HUES64 (cell line): ENCODE results near the gene CYLD.

Experiments used
- H3K27ac ChIP-seq: 2 replicates; pipeline ENCODE4 v1.7.0; 2013; ENCODE audit warnings: low read depth, low read length, inconsistent platforms
- H3K27me3 ChIP-seq: 2 replicates; pipeline ENCODE4 v1.6.1; 2013; ENCODE audit warnings: mild to moderate bottlenecking, low read length; ENCODE audit not compliant: insufficient read depth
- H3K36me3 ChIP-seq: 2 replicates; pipeline ENCODE4 v1.6.1; 2013; ENCODE audit warnings: mild to moderate bottlenecking, low read length; ENCODE audit not compliant: insufficient read depth
- H3K4me1 ChIP-seq: 2 replicates; pipeline ENCODE4 v1.6.1; 2013; ENCODE audit warnings: mild to moderate bottlenecking, low read length, moderate library complexity; ENCODE audit not compliant: insufficient read depth
- H3K4me3 ChIP-seq: 2 replicates; pipeline ENCODE4 v1.5.1; 2013; ENCODE audit warnings: mild to moderate bottlenecking, low read length, moderate library complexity
- H3K9ac ChIP-seq: 2 replicates; pipeline ENCODE4 v1.6.1; 2013; ENCODE audit warnings: mild to moderate bottlenecking, low read depth, low read length
- H3K9me3 ChIP-seq: 2 replicates; pipeline ENCODE4 v1.6.1; 2013; ENCODE audit warnings: low read depth, low read length; ENCODE audit not compliant: insufficient read depth
- WGBS: fragments of 150-250, 120-280 bp; methylation state at CpG from one replicate; pipeline ENCODE4 v1.1.7; 2013; ENCODE audit warnings: missing lambda C conversion rate; 5-methylcytosine and 5-hydroxymethylcytosine counted together

CYLD gene

DNA sequence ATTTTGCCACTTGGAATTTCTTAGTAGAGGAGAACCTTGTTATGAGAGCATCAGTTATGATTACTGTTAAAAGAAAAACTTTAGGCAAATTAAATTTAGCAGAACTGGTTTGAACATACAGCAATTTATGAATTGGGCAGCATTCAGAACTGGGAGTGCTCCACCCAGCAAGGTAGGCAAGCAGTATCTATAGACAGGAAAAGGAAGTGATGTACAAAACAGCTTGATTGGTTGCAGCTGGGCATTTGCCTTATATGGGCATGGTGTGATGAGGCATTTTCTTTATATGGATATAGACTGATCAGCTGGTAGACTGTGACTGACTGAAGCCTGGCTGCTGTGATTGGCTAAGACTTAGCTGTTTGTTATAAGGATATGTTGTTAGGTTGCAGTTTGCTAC lies 17.6 kb upstream of the CYLD start:
- no peak overlapping the region for H3K27ac ChIP-seq

DNA sequence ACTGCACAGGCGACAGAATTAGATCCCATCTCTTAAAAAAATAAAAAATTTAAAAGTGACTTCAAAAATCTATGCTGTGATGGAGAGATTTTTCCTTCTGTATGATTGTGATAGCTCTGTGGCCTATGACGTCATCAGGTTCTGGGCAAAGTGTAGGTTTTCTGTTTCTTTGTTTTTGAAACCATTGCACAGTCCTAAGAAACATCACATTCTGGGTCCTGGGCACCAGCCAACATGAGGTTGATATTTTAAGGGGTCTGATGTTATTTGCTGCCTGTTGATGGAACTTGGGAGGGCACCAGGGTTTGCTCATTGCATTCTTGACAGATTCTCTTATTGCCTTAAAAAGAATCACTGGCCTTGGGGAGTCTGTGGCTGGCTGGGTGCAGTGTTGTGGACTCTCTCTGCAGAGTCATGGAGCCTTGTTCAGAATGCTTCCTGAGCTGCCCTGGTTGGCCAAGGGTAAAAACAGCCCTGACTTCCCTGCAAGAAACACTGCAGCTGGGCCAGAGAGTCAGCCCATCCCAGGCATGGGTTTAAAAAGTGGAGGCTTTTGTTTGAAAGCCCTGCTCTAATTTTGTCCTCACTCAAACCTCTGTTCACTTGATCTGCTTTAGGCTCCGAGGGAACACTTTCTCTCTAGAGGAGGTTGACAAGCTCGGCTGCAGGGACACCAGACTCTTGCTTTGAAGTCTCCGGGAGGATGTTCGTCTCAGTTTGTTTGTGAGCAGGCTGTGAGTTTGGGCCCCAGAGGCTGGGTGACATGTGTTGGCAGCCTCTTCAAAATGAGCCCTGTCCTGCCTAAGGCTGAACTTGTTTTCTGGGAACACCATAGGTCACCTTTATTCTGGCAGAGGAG lies 10.5 kb upstream of the CYLD start:
- H3K9me3 ChIP-seq = no peaks in the 10 kb centered on the region
- 89% methylated on average over 6 of the region's 6 CpGs for WGBS

More for the DNA sequence above, 17.6 kb upstream of the CYLD start:
- Histone ChIP-seq H3K9me3 (0 out of 2 replicates have a peak, but pooled peaks cover 3% of the 10 kb centered on the region), H3K27me3 (no peaks in the 10 kb centered on the region), H3K4me1 (no peaks in the 10 kb centered on the region), H3K36me3 (no peaks in the 10 kb centered on the region), H3K4me3 (no peak overlapping the region), H3K9ac (no peak overlapping the region)

DNA sequence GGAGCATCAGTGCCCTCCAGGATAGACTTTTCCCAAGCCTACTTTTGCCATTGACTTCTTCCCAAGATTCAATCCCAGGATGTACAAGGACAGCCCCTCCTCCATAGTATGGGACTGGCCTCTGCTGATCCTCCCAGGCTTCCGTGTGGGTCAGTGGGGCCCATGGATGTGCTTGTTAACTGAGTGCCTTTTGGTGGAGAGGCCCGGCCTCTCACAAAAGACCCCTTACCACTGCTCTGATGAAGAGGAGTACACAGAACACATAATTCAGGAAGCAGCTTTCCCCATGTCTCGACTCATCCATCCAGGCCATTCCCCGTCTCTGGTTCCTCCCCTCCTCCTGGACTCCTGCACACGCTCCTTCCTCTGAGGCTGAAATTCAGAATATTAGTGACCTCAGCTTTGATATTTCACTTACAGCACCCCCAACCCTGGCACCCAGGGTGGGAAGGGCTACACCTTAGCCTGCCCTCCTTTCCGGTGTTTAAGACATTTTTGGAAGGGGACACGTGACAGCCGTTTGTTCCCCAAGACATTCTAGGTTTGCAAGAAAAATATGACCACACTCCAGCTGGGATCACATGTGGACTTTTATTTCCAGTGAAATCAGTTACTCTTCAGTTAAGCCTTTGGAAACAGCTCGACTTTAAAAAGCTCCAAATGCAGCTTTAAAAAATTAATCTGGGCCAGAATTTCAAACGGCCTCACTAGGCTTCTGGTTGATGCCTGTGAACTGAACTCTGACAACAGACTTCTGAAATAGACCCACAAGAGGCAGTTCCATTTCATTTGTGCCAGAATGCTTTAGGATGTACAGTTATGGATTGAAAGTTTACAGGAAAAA lies 9.7 kb upstream of the CYLD start:
- no peaks in the 10 kb centered on the region for H3K27me3 ChIP-seq
- no peak overlapping the region for H3K27ac ChIP-seq
- H3K4me3 ChIP-seq = no peak overlapping the region
- H3K4me1 ChIP-seq = no peaks in the 10 kb centered on the region
- H3K9me3 ChIP-seq = no peaks in the 10 kb centered on the region
- 93% methylated on average over 9 of the region's 10 CpGs for WGBS
- no peaks in the 10 kb centered on the region for H3K36me3 ChIP-seq
- H3K9ac ChIP-seq = no peak overlapping the region

More for the DNA sequence above, 10.5 kb upstream of the CYLD start:
- no peaks in the 10 kb centered on the region for H3K4me1 ChIP-seq
- H3K27me3 ChIP-seq = no peaks in the 10 kb centered on the region
- no peak overlapping the region for H3K4me3 ChIP-seq
- no peaks in the 10 kb centered on the region for H3K36me3 ChIP-seq
- H3K27ac ChIP-seq = no peak overlapping the region
- H3K9ac ChIP-seq = no peak overlapping the region

DNA sequence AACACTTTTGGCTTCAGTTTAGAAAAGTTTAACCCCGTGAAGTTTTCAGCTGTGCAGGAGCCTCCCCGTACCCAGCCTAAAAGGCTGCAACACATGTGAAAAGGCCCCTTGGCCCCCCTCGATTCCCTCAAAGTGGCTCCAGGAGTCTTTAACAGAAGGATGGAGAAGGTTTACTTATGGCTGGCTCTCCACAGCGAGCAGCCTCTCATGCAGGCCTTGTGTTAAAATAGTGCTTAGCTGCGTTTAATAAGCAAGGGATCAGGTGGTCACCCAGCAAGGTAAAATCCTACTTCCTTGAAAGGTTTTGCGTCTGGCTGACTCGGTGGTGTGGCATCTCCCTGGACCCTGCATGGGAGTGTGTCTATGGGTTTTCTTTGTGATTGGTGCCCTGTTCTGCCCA lies 8.4 kb upstream of the CYLD start:
- no peak overlapping the region for H3K9ac ChIP-seq
- H3K27me3 ChIP-seq = no peaks in the 10 kb centered on the region
- H3K9me3 ChIP-seq = no peaks in the 10 kb centered on the region
- no peak overlapping the region for H3K4me3 ChIP-seq
- H3K36me3 ChIP-seq = no peaks in the 10 kb centered on the region
- H3K4me1 ChIP-seq = no peaks in the 10 kb centered on the region
- no peak overlapping the region for H3K27ac ChIP-seq
- WGBS = 93% methylated on average over 7 of the region's 7 CpGs

DNA sequence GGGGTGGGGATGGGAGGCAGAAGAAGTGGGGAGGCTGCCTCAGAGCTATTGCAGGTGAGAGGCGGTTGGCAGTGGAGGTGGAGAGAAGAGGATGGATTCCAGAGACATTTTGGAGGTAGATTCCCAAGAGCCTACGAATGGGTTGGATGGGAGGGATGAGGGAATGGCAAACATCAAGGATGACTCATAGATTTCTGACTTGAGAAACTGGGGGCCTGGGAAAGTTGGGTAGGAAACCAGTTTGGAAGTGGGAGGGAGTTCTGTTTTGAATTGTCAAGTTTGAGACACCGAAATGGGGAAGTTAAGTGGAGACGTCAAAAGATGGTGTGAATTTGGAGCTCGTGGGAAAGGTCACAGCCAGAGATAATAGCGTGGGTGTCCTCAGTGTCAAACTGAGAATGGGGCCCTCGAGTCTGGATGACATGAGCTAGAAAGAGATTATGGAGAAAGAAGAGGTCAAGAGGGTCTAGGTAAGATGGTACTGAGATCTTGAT lies 6.2 kb upstream of the CYLD start:
- H3K4me1 ChIP-seq = no peaks in the 10 kb centered on the region
- no peaks in the 10 kb centered on the region for H3K27me3 ChIP-seq
- no peaks in the 10 kb centered on the region for H3K36me3 ChIP-seq
- 86% methylated on average over 7 of the region's 7 CpGs for WGBS
- no peak overlapping the region for H3K4me3 ChIP-seq
- H3K27ac ChIP-seq = no peak overlapping the region
- H3K9me3 ChIP-seq = no peaks in the 10 kb centered on the region
- H3K9ac ChIP-seq = no peak overlapping the region

DNA sequence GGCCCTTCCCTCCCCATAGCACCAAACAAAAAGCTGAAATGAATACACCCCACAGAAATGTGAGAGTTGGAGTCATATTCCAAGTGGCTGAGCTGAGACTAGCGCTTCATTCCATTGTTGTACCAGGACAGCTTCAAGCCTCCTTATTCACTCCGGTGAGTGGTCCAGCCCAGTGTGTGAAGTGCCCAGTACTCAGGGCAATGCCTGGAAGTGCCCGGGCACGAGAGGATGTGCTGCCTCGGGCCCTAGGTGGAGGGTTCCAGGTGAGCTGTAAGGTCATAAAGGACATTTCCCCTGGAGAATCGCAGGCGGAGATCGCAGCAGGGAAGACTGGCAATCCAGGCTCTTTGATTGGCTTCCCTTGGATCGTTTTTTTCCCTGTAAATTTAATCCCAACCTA lies 5.4 kb upstream of the CYLD start:
- H3K27ac ChIP-seq = no peak overlapping the region
- no peaks in the 10 kb centered on the region for H3K4me1 ChIP-seq
- no peaks in the 10 kb centered on the region for H3K27me3 ChIP-seq
- H3K9me3 ChIP-seq = no peaks in the 10 kb centered on the region
- no peaks in the 10 kb centered on the region for H3K36me3 ChIP-seq
- H3K4me3 ChIP-seq = no peak overlapping the region
- no peak overlapping the region for H3K9ac ChIP-seq
- WGBS = 89% methylated on average over 9 of the region's 9 CpGs

DNA sequence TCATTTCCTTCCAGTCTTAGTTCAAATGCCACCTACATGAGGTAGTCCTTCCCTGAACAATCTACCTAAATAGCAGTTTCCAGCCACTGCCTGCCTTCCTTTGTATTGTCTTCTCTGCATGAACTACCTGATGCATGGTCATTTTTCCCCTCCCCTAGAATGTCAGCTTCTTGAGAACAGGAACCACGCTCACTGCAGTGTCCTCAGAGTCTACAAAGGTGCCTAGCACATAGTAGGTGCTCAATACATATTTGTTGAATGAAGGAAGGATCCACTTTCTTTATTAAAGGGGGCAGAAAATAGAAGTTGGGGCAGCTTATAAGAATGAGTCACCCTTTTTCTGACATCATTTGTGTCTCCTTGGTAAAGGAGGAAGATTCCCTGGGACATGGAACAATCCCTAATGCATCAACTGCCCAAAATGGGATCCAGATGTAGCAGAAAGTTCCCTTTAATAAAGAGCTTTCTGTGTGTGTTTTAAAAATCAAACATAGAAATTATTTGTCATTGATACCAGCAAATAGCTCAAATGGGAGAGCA lies 4.4 kb upstream of the CYLD start:
- H3K9ac ChIP-seq = no peak overlapping the region
- no peaks in the 10 kb centered on the region for H3K27me3 ChIP-seq
- H3K27ac ChIP-seq = no peak overlapping the region
- no peaks in the 10 kb centered on the region for H3K4me1 ChIP-seq
- WGBS = 77% methylated on average over 1 of the region's 1 CpG
- H3K36me3 ChIP-seq = no peaks in the 10 kb centered on the region
- no peaks in the 10 kb centered on the region for H3K9me3 ChIP-seq
- H3K4me3 ChIP-seq = no peak overlapping the region

DNA sequence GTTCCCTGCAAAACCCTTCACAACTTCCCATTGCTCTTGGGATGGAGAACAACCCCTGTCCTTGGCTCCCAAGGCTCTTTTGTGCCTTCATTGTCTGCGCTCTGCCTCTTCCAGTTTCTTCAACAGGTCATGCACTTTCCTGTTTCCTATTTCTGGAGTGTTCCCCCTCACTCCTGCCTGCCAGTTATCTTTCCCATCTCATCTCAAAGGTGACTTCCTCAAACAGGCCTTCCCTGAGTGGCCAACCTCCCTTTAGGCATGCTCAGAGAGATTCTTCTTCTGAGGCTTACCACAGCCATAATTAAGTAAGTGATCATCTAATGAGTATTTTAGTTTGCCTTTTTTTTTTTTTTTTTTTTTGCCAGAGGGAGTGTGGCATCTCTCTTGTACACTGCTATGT lies 2.9 kb upstream of the CYLD start:
- 90% methylated on average over 1 of the region's 1 CpG for WGBS
- no peaks in the 10 kb centered on the region for H3K9me3 ChIP-seq
- peaks cover 11% of the 10 kb centered on the region for H3K4me1 ChIP-seq
- H3K27me3 ChIP-seq = no peaks in the 10 kb centered on the region
- H3K27ac ChIP-seq = no peak overlapping the region
- H3K9ac ChIP-seq = no peak overlapping the region
- no peaks in the 10 kb centered on the region for H3K36me3 ChIP-seq
- H3K4me3 ChIP-seq = no peak overlapping the region

DNA sequence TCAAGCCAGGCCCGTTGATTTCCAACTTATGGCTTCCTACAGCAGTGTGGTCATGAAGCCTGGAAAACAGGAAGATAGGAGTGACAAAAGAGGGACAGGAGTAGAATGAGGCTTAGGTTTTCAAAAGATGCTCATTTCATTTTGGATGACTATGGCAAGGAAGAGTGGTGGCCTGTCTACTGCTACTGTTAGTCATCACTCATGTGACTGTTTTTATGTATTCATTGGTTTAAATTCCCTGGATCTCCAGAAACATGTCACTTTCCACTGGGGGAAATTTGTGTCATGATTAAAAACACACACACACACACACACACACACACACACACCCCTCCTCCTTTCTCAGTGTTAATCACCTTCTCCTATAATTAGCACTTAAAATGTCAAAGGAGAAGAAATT lies 1.1 kb upstream of the CYLD start:
- H3K9ac ChIP-seq = no peak overlapping the region
- H3K27me3 ChIP-seq = no peaks in the 10 kb centered on the region
- no peaks in the 10 kb centered on the region for H3K36me3 ChIP-seq
- H3K4me1 ChIP-seq = peaks cover 20% of the 10 kb centered on the region
- H3K9me3 ChIP-seq = no peaks in the 10 kb centered on the region
- WGBS = 88% methylated on average over 1 of the region's 1 CpG
- H3K27ac ChIP-seq = no peak overlapping the region
- no peak overlapping the region for H3K4me3 ChIP-seq

DNA sequence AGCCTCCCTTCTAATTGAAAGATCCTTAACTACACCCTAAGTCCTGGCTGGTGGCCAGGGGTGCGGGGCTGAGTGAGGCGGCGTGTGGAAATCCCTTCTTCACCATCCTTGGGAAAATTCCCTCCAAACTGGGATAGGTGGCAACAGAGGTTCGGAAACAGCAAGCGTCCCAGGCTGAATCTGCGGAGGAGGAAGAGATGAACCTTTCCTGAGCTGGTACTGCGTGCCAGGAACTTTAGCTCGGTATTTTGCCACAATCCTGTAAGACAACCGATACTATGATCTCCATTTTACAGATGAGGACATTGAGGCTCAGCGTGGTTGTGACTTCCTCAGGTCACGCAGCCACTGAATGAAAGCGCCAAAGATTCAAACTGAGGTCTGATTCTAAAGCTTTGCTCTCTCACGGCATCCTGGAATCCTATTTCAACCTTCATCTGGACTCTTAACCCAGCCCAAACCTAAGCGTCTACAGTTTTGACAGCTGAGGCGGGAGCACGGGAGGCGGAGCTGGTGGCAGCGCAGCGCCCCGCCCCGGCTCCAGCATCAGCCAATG lies 583 bp upstream of the CYLD start:
- Histone ChIP-seq H3K27ac (no peak overlapping the region), H3K36me3 (no peaks in the 10 kb centered on the region), H3K4me1 (peaks cover 20% of the 10 kb centered on the region), H3K9me3 (no peaks in the 10 kb centered on the region), H3K4me3 (peak overlapping the region; percentile 42), H3K27me3 (no peaks in the 10 kb centered on the region), H3K9ac (no peak overlapping the region)
- WGBS = 16% methylated on average over 21 of the region's 21 CpGs
